CD4-positive, alpha-beta T cell treated with Interleukin-4 for 1 hour (primary cell): ENCODE data around the gene PLEKHH2.

Experiments
- DNase-seq, 2 donors: peaks; one replicate each; pipeline ENCODE4 v3.0.0-alpha.2; 2020 to 2022

PLEKHH2 gene

DNA sequence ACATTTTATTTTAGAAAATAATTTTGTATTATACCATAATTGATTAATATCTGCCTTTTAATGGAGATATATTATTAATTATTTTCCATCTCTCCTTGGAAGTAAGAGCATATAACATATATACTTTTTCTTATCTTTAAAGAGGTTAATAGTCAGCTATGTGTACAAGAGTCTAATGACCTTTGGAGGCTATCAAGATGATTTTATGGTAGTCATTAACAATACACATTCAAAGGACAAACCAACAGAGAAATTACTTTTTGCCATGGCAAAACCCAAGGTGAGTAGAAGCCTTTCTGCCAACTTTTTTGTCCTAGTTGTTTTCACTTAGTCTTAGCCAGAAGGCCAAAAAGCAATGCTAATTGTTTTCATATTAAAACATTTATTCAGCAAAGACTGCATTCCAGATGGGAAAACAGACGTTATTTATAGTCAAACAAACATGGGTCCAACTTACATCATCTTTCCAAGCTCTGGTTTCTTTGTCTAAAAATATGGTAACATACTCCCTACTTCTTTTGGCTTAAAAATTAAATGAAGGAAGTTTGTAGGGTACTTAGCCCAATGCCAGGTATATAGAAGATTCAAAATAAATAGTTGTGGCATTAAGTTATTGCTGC lies 127.1 kb downstream of the PLEKHH2 start:
- DNase-seq, result no peak

DNA sequence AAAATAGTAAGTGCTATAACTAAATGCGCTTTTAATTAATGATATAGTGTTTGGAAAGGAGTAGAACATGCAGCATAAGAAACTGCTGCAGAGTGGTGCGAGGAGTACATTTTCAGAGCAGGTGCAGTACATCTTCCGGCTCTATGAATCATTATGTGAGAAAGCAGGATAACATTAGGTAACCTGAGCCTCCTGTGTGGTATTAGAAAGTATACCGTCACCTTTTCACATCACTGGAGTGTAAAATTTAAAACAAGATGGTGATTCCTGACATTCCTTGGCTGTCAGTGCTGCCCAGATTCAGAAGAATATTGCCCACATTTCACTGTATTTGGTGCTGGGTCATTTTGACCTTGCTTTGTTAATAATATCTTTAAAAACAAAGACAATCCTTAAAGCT lies 128.9 kb downstream of the PLEKHH2 start:
- DNase-seq, result no peak

DNA sequence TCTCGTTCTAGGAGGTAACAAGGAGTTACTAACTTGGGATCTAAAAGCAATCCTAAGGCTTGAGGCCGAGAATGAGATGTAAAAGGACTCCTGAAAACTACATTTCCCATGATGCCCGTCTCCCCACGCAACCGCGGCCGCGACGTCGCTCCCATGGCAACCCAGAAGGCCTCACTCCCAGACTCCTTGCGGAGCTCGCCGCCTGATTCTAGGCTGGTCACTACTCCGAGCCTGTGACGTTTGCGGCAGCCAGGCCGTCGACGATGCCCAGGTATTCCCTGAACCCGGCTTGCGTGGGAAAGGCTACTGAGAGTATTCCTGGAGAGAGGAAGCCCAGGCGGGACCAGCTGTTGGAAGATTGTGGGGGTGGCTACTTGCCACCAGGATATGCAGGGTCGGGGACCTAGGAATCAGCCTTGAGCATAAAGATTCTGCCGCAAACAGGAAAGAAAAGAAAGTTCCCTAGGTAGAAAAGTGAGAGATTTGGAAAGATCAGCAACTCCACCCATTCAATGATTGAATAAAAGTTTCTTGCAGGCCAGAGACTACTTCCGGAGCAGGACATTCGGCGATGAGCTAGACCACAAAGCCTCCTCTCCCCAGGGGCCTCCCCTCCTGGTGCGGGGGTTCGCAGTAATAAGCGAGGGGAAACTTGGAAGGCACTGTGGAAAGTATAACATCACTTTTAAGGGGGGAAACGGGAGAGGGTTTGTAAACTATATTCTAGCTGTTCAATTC lies 137.0 kb downstream of the PLEKHH2 start, which contains the start of gene DYNC2LI1:
TSS of gene DYNC2LI1 (plus strand) at position 164 of the 738 bp plus-strand sequence. CDS start at position 264, 100 bp downstream.
- DNase-seq, result peak; percentile 81 to 84

DNA sequence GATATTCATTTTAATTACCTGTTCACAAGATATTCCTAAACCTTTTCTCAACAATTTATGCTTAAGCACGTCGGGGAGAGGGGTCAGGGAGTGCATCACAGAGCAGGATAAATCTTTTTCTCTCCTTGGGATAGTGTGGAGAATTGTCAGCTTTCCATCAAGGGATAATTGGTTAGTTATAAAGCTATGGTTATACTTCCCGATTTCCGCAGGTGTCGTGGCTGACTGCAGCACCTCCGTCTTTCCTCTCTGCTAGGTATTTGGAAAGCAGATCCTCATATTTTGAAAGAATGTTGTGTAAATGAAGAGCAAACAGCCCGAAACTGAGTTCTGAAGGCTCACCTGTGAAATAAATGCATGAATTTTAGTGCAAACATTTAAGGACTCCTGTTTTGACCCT lies 137.6 kb downstream of the PLEKHH2 start:
- DNase-seq, result no peak

DNA sequence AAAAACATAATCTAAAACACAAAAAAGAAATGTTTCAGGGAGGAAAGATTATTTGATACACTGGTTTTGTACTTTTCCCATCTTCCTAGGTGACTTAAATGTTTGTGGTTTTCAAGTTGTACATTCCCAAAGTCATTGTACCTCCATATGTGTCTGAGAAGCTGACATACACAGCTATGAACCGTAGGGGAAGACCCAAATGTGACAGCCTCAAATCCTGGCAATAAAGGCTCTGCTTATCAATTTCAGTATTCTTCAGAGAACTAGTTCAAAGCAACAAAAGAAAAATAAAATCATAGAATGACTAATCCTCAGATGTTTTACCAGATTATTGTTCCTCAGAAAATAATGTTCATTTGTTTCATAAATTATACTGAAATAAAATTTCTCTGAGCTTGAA lies 139.3 kb downstream of the PLEKHH2 start:
- no peak for DNase-seq

DNA sequence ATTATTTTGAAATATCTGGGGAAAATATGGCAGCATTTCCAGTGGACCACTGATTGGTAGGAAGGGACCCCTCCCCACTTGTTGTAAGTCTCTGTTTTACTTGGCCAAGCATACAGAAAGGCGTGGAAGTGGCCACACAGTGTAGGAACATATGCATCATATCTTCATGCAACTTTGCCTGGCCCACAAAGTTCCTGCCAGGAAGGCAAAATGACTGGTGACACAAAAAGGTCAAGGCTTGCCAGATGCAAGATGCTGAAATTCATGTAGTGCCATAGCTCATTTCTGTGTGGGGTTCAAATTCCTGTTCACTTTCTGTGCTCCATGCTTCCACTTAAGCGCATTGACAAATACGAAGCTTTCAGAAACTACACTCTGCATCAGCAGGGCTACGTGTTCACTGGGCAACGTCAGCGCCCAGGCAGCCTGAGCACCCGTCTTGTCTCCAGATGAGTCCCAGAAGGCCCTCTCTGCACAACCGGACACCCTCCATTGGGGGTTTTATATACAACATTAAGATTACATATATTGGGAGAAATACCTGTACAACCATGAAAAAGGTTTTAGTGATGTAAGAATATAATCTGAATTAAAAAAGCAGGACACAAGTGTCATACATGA lies 140.4 kb downstream of the PLEKHH2 start:
- no peak for DNase-seq

DNA sequence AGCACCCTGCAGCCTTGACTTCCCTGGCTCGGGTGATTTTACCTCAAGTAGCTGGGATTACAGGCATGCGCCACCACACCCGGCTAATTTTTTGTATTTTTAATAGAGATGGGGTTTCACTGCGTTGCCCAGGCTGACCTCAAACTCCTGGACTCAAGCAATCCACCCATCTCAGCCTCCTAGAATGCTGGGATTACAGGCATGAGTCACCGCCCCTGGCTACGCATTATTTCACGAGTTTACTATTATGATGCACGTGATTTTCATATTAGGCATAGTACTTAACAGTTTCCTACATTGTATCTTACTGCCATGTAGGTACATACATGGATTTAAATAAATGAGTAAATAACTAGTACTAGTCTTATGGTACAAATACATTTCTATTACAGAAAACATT lies 141.2 kb downstream of the PLEKHH2 start:
- DNase-seq, result no peak

DNA sequence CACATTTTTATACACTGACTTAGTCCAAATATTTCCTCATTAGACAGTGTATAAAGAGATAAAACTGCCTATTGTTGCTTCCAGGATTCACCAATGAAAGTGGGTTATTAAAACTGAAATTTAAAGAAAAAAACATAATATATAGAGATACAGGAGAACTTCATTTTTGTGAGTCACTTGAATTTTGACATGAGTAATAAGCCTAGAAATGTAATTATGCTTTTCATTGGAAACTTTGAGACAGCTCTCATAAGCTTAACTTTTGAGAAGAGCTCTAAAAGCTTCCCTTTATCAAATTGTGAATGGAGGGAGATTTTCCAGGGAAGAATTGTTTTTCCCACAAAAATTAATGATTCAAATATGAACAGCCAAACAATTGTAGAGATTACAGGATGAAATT lies 150.8 kb downstream of the PLEKHH2 start:
- no peak for DNase-seq

DNA sequence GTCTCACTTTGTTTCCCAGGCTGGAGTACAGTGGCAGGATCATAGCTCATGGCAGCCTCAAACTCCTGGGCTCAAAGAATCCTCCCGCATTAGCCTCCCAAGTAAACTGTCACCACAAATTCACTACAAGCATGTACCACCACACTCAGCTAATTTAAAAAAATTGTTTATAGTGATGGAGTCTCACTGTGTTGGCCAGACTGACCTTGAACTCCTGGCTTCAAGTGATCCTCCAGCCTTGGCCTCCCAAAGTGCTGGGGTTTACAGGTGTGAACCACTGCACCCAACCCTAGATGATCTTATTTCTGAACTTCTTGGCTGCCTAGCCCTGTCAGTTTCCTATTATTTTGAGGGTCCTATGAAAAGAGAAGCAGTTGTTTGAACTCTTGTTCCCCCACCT lies 151.6 kb downstream of the PLEKHH2 start:
- DNase-seq, result no peak

DNA sequence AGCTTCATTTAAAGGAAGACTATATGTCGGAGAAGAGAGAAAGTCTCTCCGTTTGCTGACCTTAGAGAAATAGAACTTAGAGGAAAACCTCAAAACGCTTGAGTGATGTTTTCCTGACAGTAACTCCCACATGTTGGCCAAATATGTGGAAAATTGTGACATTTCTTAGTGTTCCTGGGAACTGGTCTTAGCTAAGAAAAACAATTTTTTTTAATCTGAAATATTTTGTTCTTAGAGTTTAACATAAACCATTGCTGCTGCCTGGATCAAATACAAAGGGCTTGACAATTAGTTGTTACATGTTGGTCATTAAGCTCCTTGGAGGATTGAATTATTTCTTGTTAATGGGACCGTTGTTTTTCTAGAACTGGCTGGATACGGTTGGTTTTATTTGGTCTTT lies 153.1 kb downstream of the PLEKHH2 start:
- no peak for DNase-seq

DNA sequence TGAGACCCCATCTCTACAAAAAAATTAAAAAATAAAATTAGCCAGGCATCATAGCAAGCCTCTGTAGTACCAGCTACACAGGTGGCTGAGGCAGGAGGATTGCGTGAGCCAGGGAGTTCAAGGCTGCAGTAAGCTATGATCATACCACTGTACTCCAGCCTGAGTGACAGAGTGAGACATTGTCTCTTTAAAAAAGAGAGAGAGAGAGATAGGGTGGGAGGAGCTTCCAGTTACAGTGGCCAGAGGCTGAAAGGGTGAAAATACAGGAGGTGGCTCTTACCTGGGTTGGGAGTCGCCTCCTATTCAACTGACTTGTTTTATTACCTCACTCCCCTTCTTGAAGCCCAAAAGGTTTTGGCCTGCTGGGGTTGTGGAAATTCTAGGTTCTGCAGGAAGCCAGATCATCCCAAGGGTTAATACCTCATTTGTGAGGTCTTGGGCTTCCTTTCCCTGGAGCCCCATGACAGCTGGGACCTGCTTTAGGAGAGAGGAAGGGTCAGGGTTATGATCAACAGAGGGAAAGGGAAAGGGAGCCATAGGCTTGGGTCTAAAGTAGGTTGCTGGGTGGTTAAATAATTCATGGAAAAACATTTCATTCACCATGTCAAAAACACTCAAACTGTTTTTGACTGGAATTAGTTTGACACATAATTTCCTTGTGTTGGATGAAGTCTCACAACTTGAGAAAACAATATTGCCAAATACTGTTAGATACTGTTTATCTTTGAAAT lies 154.1 kb downstream of the PLEKHH2 start:
- DNase-seq, result no peak

DNA sequence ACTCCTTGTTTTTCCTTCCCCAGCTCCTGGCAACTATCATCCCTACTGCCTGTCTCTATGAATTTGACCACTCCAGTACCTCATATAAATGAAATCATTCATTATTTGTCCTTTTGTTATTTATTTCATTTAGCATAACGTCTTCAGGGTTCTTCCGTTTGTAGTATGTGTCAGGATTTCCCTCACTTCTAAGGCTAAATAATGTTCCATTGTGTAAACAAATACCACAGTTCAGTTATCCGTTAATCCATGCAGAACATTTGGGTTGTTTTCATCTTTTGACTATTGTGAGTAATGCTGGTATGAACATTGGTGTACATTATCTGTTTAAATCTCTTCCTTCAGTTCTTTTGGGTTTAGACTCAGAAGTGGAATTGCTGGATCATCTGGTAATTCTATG lies 155.6 kb downstream of the PLEKHH2 start:
- no peak for DNase-seq

DNA sequence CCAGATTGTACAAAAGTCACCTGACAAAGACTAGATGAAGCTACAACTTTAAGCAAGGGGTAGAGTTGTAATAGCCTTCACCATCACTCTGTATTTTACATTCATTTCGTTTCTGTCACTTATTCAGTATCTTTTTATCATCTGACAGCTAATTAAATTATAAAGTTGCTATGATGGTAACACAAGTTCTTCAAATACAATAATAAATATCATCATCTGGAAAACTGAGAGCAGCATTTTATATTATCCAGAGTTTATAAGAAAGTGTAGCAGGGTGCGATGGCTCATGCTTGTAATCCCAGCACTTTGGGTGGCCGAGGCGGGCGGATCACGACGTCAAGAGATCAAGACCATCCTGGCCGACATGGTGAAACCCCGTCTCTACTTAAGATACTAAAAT lies 157.9 kb downstream of the PLEKHH2 start:
- DNase-seq, result no peak

DNA sequence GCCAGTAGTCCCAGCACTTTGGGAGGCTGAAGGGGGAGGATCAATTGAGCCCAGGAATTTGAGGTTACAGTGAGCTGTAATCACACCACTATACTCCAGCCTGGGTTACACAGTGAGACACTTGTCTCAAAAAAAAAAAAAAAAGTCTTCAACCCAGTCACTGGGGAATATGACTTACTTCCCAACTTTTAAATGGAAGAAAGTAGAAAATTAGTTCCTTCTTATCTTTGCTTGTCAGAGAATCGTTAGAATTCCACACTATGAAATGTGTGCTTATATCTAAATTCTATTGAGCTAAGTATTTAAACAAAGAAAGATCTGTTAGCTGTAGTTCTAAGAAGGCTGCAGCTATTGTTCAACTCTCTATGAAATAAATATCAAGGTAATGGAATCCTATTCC lies 159.1 kb downstream of the PLEKHH2 start:
- no peak for DNase-seq

DNA sequence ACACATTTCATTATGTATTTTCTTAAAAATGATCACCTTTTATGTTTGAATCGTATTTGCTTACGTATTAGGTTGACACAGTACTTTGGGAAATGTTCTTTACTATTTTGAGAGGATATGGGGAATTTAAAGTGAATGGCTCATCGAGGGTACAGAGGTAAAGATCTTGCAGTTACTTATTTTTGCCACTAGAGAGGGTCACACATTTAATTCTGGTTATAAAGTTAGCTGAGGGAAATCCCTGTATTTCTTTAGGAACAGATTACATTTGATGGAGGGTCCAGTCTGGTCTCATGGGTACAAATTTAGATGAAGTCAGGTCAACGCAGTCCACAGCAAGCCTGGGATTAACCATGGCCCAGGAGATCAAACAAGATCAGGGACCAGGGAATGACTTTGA lies 161.2 kb downstream of the PLEKHH2 start:
- DNase-seq, result no peak

DNA sequence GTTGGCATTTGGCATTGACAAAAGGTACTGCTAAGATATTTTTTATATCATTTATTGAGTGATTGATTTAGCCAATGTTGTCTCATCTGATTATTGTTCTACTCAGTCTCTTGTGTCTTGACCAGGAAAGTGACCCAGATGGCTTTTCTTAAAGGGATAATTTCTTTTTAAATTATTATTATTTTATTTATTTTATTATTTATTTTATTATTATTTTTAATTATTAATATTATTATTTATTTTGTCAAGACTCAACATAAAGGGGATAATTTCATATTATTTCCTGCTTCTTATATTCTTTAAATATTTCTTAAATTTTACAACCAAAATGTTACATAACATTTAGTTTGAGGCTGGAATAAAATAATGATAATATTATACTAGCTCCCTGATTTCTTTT lies 163.8 kb downstream of the PLEKHH2 start:
- DNase-seq, result no peak

DNA sequence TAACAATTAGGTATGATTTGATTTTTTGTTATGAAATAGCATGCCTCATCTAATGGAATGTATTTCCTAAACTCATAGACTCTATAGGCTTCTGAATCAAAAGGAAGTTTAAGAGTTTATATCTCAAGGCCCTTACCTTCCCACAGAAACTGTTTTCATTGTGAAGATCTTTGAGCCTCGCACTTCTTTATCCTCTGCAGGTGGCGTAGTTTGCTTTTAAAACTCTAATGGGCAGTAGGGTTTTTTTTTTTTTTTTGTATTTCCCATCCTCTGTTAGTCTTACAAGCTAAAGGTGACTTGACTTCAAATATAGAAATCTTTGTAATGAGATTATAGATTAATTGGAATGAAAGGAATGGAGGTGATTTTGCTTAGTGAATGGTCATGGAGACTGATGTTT lies 165.1 kb downstream of the PLEKHH2 start:
- DNase-seq, result no peak

DNA sequence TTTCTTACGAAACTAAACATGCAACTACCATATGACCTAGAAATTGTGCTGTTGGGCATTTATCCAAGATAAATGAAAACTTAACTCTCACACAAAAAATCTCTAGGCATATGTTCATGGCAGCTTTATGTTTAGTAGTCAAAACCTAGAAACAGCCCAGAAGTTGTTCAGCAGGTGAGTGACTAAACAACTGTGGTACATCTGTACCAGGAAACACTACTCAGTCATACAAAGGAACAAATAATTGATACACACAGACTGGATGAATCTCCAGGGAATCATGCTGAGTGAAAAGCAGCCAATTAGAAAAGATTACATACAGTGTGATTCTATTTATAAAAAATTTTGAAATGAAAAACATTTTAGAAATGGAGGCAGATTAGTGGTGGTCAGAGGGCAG lies 166.1 kb downstream of the PLEKHH2 start:
- DNase-seq, result no peak

DNA sequence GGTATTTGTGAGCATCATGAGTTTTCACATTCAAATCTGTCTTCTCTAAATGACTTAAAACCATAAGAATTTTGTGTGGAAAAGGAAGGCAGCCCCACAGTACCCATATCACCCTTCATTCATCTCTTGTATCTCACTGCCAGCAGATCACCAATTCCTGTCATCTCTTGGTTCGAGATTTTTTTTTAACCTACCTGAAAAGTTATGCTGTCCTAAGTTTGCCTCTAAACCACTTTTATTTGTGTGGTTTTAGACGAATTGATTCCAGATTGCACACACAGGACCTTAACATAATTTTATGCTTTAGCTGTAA lies 169.6 kb downstream of the PLEKHH2 start:
- no peak for DNase-seq

DNA sequence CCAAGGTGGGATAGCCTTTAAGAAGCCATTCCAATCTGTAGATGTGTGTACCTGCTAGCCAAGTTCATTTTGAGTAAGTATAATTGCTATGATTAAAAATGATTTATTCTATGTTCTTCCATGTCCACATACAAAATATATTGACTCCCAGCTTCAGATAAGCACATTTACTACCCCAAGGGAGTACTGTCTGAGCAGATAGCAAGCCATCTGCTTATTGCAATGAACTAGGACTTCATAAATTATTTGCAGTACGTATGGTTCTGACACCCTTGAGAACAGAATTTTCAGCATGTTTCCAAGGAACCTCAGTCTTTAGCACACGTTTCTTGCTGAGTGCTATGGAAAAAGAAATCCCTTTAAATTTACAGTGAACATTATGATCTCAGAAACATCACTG lies 173.4 kb downstream of the PLEKHH2 start:
- no peak for DNase-seq

DNA sequence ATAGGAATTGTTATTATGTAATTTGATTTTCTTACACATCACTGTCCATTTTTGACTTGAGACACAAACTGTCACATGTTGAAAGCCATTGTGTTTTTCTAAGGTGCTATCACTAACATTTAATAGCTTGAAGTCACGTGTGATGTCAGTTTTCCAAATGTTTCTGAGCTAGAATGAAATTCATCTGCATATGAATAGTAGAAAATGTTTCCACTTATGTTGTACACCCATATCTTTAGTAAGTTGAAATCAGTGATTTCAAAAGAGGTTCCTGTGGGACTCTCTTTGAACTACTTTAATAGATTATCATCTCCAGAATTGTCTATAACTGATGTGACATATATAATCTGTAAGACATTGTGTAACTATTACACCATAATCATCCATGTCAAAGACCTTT lies 173.8 kb downstream of the PLEKHH2 start:
- DNase-seq, result no peak

DNA sequence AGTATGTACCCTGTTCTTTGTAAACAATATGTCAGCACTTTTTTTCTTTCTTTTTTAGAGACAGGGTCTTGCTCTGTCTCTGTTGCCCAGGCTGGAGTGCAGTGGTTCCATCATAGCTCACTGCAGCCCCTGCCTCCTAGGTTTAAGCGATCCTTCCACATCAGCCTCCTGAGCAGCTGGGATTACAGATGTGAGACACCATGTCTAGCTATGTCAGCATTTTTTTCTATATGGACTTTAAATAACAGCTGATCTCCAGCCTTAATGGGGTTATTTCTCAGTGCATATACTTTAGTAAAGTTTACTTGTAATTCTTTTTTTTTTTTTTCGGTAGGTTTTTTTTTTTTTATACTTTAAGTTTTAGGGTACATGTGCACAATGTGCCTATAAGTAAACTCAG lies 174.9 kb downstream of the PLEKHH2 start:
- no peak for DNase-seq

DNA sequence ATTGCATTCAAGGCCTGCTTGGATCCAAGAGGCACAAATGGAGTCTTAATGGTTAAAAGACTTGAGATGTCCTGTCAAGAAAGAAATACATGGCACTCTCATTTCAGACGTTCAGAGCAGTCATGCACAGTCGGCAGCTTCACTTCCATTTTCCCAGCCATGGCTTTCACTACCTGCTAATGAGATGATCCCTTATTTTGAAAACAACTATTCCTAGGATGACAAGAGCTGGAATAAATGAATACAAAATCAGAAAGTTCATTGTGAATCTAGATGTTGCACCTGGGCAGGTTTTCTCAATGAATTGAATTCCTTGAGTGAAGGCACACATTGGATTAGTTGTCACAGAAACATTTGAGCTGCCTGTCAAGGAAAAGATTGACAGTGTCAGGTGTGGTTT lies 175.9 kb downstream of the PLEKHH2 start:
- no peak for DNase-seq

DNA sequence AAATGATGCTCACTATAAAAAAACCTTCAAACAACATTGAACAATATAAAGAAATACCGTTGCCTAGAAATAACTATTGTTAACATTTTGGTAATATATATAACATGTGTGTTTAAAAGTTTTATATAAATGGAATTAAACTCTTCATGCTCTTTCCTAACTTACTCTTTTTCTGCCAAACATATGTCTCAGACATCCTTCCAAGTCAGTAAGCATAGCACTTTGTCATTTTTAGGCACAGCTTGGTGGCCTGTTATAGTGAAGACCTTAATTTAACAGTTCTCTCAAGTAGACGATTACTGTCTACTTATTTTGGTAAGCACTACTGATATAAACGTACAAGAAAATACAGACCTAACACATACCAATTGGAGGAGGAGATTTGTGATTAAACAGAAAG lies 177.7 kb downstream of the PLEKHH2 start:
- DNase-seq, result no peak
